ENCODE measurements around the gene LRFN4. TPM values are rescaled to one million over a fixed set of nuclear protein-coding genes. Genes with fewer than 3 reads are reported as not detected.
A peak's percentile ranks its signal among the peaks of the same experiment; 100 is the strongest.

Gene LRFN4
- total and polyA plus RNA-seq, 2 of the 13 experiments (the other 11 are each of a cell fraction or from before 2014, with no cell fraction given): 1.3 to 6.8 TPM

DNA sequence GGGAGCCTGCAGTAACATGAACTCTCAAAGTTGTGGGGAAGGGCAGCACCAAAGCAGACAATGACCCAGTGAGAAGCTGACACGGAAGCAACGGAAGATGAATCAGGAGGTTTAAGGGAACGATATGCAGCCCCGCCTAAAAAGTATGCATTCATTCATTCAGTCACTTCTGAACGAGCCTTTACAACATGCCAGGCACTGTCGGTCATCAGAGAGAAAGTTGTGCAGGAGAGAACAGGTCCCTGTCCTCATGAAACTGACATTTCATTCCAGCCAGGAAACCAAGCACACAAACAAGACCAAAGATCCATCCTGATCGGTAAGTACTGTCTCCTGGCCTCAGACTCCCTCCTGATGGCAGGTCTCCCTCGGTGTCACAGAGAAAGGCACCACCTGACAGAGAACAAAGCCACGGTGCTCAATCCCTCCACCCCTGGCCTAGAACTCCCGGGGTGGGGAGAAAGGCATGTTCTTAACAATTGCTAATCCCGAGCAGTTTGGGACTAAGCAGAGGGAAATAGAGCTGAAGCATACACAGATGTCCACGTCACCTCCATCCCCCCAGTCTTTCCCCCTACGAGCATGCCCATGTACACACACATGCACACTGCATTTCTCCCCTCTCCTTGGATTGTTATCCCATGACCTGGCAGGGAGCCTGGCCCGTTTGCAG, 49.3 kb downstream of the LRFN4 start (continued):
- TF ChIP-seq, protein P1, sequence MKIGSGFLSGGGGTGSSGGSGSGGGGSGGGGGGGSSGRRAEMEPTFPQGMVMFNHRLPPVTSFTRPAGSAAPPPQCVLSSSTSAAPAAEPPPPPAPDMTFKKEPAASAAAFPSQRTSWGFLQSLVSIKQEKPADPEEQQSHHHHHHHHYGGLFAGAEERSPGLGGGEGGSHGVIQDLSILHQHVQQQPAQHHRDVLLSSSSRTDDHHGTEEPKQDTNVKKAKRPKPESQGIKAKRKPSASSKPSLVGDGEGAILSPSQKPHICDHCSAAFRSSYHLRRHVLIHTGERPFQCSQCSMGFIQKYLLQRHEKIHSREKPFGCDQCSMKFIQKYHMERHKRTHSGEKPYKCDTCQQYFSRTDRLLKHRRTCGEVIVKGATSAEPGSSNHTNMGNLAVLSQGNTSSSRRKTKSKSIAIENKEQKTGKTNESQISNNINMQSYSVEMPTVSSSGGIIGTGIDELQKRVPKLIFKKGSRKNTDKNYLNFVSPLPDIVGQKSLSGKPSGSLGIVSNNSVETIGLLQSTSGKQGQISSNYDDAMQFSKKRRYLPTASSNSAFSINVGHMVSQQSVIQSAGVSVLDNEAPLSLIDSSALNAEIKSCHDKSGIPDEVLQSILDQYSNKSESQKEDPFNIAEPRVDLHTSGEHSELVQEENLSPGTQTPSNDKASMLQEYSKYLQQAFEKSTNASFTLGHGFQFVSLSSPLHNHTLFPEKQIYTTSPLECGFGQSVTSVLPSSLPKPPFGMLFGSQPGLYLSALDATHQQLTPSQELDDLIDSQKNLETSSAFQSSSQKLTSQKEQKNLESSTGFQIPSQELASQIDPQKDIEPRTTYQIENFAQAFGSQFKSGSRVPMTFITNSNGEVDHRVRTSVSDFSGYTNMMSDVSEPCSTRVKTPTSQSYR (CRISPR knock-in tag; IDR thresholded peaks at IDR 0.05; ENCODE audit: borderline replicate concordance): no peak
- TF ChIP-seq ZNF749 (CRISPR knock-in tag; IDR thresholded peaks at IDR 0.05; ENCODE audit: borderline replicate concordance) (no peak), CC2D1A (CRISPR knock-in tag; IDR thresholded peaks at IDR 0.05) (no peak), ZFP36L1 (CRISPR knock-in tag; IDR thresholded peaks at IDR 0.05) (peak; percentile 78; the same call in 1 of the 2 replicates), YEATS4 (CRISPR knock-in tag; IDR thresholded peaks at IDR 0.05; ENCODE audit: borderline replicate concordance) (0 out of 2 replicates have a peak, but pooled peaks have one; percentile 1), GATAD2A (CRISPR knock-in tag; IDR thresholded peaks at IDR 0.05) (0 out of 2 replicates have a peak, but pooled peaks have one; percentile 15), AKAP8 (CRISPR knock-in tag; IDR thresholded peaks at IDR 0.05) (no peak; the same call in 1 of the 2 replicates), SP140L (CRISPR knock-in tag; IDR thresholded peaks at IDR 0.05; ENCODE audit: borderline replicate concordance) (no peak), ZNF556 (CRISPR knock-in tag; IDR thresholded peaks at IDR 0.05; ENCODE audit: borderline replicate concordance) (no peak; the same call in 1 of the 2 replicates), HMG20B (CRISPR knock-in tag; conservative IDR thresholded peaks at IDR 0.05) (no peak), NAIF1 (CRISPR knock-in tag; IDR thresholded peaks at IDR 0.05; ENCODE audit: borderline replicate concordance) (no peak)
- TF ChIP-seq, protein P2, sequence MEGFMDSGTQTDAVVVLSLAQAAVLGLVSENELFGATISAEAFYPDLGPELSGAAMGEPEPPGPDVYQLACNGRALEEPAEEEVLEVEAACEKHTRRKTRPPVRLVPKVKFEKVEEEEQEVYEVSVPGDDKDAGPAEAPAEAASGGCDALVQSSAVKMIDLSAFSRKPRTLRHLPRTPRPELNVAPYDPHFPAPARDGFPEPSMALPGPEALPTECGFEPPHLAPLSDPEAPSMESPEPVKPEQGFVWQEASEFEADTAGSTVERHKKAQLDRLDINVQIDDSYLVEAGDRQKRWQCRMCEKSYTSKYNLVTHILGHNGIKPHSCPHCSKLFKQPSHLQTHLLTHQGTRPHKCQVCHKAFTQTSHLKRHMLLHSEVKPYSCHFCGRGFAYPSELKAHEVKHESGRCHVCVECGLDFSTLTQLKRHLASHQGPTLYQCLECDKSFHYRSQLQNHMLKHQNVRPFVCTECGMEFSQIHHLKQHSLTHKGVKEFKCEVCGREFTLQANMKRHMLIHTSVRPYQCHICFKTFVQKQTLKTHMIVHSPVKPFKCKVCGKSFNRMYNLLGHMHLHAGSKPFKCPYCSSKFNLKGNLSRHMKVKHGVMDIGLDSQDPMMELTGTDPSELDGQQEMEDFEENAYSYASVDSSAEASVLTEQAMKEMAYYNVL (CRISPR knock-in tag; IDR thresholded peaks at IDR 0.05; ENCODE audit: borderline replicate concordance): no peak; the same call in 1 of the 2 replicates
- TF ChIP-seq, protein P3, sequence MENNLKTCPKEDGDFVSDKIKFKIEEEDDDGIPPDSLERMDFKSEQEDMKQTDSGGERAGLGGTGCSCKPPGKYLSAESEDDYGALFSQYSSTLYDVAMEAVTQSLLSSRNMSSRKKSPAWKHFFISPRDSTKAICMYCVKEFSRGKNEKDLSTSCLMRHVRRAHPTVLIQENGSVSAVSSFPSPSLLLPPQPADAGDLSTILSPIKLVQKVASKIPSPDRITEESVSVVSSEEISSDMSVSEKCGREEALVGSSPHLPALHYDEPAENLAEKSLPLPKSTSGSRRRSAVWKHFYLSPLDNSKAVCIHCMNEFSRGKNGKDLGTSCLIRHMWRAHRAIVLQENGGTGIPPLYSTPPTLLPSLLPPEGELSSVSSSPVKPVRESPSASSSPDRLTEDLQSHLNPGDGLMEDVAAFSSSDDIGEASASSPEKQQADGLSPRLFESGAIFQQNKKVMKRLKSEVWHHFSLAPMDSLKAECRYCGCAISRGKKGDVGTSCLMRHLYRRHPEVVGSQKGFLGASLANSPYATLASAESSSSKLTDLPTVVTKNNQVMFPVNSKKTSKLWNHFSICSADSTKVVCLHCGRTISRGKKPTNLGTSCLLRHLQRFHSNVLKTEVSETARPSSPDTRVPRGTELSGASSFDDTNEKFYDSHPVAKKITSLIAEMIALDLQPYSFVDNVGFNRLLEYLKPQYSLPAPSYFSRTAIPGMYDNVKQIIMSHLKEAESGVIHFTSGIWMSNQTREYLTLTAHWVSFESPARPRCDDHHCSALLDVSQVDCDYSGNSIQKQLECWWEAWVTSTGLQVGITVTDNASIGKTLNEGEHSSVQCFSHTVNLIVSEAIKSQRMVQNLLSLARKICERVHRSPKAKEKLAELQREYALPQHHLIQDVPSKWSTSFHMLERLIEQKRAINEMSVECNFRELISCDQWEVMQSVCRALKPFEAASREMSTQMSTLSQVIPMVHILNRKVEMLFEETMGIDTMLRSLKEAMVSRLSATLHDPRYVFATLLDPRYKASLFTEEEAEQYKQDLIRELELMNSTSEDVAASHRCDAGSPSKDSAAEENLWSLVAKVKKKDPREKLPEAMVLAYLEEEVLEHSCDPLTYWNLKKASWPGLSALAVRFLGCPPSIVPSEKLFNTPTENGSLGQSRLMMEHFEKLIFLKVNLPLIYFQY (CRISPR knock-in tag; IDR thresholded peaks at IDR 0.05; ENCODE audit: borderline replicate concordance): no peak
- TF ChIP-seq, protein P4, sequence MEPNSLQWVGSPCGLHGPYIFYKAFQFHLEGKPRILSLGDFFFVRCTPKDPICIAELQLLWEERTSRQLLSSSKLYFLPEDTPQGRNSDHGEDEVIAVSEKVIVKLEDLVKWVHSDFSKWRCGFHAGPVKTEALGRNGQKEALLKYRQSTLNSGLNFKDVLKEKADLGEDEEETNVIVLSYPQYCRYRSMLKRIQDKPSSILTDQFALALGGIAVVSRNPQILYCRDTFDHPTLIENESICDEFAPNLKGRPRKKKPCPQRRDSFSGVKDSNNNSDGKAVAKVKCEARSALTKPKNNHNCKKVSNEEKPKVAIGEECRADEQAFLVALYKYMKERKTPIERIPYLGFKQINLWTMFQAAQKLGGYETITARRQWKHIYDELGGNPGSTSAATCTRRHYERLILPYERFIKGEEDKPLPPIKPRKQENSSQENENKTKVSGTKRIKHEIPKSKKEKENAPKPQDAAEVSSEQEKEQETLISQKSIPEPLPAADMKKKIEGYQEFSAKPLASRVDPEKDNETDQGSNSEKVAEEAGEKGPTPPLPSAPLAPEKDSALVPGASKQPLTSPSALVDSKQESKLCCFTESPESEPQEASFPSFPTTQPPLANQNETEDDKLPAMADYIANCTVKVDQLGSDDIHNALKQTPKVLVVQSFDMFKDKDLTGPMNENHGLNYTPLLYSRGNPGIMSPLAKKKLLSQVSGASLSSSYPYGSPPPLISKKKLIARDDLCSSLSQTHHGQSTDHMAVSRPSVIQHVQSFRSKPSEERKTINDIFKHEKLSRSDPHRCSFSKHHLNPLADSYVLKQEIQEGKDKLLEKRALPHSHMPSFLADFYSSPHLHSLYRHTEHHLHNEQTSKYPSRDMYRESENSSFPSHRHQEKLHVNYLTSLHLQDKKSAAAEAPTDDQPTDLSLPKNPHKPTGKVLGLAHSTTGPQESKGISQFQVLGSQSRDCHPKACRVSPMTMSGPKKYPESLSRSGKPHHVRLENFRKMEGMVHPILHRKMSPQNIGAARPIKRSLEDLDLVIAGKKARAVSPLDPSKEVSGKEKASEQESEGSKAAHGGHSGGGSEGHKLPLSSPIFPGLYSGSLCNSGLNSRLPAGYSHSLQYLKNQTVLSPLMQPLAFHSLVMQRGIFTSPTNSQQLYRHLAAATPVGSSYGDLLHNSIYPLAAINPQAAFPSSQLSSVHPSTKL (CRISPR knock-in tag; IDR thresholded peaks at IDR 0.05): no peak; the same call in 1 of the 2 replicates
- TF ChIP-seq, protein P5, sequence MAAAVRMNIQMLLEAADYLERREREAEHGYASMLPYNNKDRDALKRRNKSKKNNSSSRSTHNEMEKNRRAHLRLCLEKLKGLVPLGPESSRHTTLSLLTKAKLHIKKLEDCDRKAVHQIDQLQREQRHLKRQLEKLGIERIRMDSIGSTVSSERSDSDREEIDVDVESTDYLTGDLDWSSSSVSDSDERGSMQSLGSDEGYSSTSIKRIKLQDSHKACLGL (CRISPR knock-in tag; IDR thresholded peaks at IDR 0.05): no peak
